SK-N-MC (cell line): Measurements from ENCODE around the gene ABCG4.

Source experiments
- DNase-seq: peaks from one replicate; pipeline ENCODE4 v3.0.0-alpha.2; 2011; ENCODE audit warnings: low read depth, low spot score
- H3K27ac ChIP-seq: fragments of 200-600 bp; sonication (generic); 2 replicates; pipeline ENCODE4 v1.5.1; 2016; ENCODE audit warnings: mixed run types
- H3K36me3 ChIP-seq: fragments of 200-600 bp; sonication (generic); 2 replicates; pipeline ENCODE4 v1.6.1; 2017; ENCODE audit warnings: antibody characterized with exemption, low read length, mixed read lengths; ENCODE audit not compliant: insufficient read depth
- H3K4me3 ChIP-seq: fragments of 200-600 bp; sonication (generic); 2 replicates; pipeline ENCODE4 v1.5.1; 2016
- H3K9ac ChIP-seq: fragments of 200-600 bp; sonication (generic); 2 replicates; pipeline ENCODE4 v1.8.0; 2017; ENCODE audit warnings: mixed run types, mixed read lengths; ENCODE audit not compliant: insufficient read length
- H3K9me3 ChIP-seq: fragments of 200-600 bp; sonication (generic); 2 replicates; pipeline ENCODE4 v1.6.1; 2017; ENCODE audit warnings: low read depth, mild to moderate bottlenecking, antibody characterized with exemption, low read length, moderate library complexity, mixed read lengths
- EZH2 ChIP-seq: fragments of 200-600 bp; sonication (generic); IDR thresholded peaks from one replicate; pipeline ENCODE4 v1.6.1; 2017; ENCODE audit warnings: antibody characterized with exemption
- FOXP2 ChIP-seq: optimal IDR thresholded peaks from 2 replicates; pipeline ENCODE3; 2011; ENCODE audit warnings: mild to moderate bottlenecking, moderate library complexity; ENCODE audit not compliant: insufficient read depth; ENCODE audit errors: extremely low read length, control extremely low read depth
- POLR2AphosphoS5 ChIP-seq: IDR thresholded peaks from 2 replicates; pipeline ENCODE4 v1.6.1; 2012; ENCODE audit warnings: mild to moderate bottlenecking, low read depth, low read length, borderline replicate concordance

The ABCG4 gene

DNA sequence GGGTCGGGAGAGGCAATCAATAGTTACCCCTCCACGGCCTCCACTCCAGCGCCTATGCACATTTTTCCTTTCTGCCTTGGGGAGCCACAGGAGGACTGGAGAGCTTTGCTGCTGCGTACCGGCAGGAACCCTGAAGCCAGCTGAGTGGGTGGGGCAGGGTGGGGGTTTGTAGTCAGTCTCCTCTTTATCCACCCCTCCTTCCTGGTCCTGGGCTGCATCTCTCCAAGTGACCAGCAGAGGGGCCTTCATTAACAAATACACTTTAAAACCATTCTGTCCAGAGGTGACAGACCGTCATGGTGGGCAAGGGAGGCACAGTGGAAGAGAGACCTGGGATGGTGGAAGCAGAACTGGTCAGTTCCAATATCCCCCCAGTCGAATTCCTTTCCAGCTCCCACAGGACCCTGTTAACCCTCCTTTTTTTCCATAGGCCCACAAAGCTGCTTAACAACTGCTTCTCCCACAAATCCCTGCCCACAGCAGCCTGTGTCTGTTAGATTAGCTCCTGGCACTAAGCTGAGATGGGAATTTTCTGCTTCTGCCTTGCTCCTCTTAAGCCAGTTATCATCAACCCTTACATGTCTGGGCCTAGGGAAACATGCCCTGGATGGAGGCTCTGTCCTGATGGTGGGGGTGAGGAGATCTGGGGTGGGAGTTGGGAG, 3.9 kb upstream of the ABCG4 start:
- Histone ChIP-seq H3K36me3 (no peaks in the 10 kb centered on the region), H3K27ac (no peak overlapping the region), H3K4me3 (no peak overlapping the region), H3K9ac (no peak overlapping the region), H3K9me3 (no peaks in the 10 kb centered on the region)
- TF ChIP-seq EZH2, result no peak
- no peak for TF ChIP-seq FOXP2
- TF ChIP-seq POLR2AphosphoS5, result no peak
- no peak for DNase-seq

GRCh38 chr11:119145551-119145950, 3.3 kb upstream of the ABCG4 start:
- Histone ChIP-seq H3K9ac (no peak overlapping the region), H3K27ac (no peak overlapping the region), H3K36me3 (no peaks in the 10 kb centered on the region), H3K9me3 (no peaks in the 10 kb centered on the region), H3K4me3 (no peak overlapping the region)
- DNase-seq, result no peak
- no peak for TF ChIP-seq EZH2
- no peak for TF ChIP-seq FOXP2
- no peak for TF ChIP-seq POLR2AphosphoS5

GRCh38 chr11:119147604-119148333, 1.1 kb upstream of the ABCG4 start:
- TF ChIP-seq EZH2 (no peak), FOXP2 (no peak), POLR2AphosphoS5 (no peak)
- H3K9ac ChIP-seq, result no peak overlapping the region
- no peak for DNase-seq
- no peaks in the 10 kb centered on the region for H3K9me3 ChIP-seq
- H3K36me3 ChIP-seq, result no peaks in the 10 kb centered on the region
- no peak overlapping the region for H3K27ac ChIP-seq
- H3K4me3 ChIP-seq, result no peak overlapping the region

- no peak for DNase-seq
- Histone ChIP-seq H3K9me3 (no peaks in the 10 kb centered on the region), H3K9ac (no peak overlapping the region), H3K4me3 (peak overlapping the region; percentile 79), H3K36me3 (no peaks in the 10 kb centered on the region), H3K27ac (no peak overlapping the region)
- TF ChIP-seq EZH2, result no peak
- TF ChIP-seq FOXP2, result no peak
- TF ChIP-seq POLR2AphosphoS5, result no peak
These were observed 183 bp upstream of the ABCG4 start for GRCh38 chr11:119148720-119149017.

DNA sequence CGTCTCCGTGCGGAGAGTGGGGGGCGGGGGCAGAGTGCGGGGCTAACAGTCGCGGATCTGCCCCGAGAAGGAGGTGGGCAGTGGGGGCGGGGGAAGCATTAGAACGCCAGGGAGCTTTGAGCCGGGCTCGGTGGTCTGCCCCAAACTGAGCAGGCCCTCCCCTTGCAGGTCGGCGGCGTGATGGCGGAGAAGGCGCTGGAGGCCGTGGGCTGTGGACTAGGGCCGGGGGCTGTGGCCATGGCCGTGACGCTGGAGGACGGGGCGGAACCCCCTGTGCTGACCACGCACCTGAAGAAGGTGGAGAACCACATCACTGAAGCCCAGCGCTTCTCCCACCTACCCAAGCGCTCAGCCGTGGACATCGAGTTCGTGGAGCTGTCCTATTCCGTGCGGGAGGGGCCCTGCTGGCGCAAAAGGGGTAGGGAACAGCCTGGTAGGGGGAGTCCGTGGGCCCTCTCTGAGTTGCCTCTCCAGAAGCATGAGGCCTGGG, 979 bp downstream of the ABCG4 start:
- Histone ChIP-seq H3K9ac (no peak overlapping the region), H3K27ac (no peak overlapping the region), H3K36me3 (no peaks in the 10 kb centered on the region), H3K9me3 (no peaks in the 10 kb centered on the region), H3K4me3 (peak overlapping the region; percentile 79)
- no peak for TF ChIP-seq FOXP2
- no peak for TF ChIP-seq POLR2AphosphoS5
- no peak for TF ChIP-seq EZH2
- DNase-seq, result no peak

GRCh38 chr11:119152043-119152442, 3.2 kb downstream of the ABCG4 start:
- H3K27ac ChIP-seq, result no peak overlapping the region
- H3K36me3 ChIP-seq, result no peaks in the 10 kb centered on the region
- no peak for TF ChIP-seq EZH2
- no peaks in the 10 kb centered on the region for H3K9me3 ChIP-seq
- H3K9ac ChIP-seq, result no peak overlapping the region
- no peak overlapping the region for H3K4me3 ChIP-seq
- DNase-seq, result no peak

DNA sequence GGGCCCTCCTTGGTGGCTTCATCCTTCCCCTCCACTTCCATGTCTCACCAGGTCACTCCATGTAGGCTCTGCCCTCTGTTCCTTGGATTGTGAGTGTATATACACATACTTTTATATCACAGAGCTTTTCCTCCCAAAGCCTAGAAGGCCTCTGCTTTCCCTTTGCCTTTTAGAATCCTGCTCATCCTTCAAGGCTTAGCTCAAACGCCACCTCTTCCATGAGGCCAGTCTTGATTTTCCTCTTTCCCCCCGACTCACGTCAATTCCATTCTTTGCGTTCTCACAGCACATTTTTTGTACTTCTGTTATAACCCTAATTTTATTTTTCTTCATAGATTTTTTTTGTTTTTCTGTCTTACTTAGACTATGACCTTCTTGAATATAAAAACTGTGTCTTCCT, 3.8 kb downstream of the ABCG4 start:
- H3K4me3 ChIP-seq, result no peak overlapping the region
- no peak overlapping the region for H3K9ac ChIP-seq
- H3K9me3 ChIP-seq, result no peaks in the 10 kb centered on the region
- no peak overlapping the region for H3K27ac ChIP-seq
- no peaks in the 10 kb centered on the region for H3K36me3 ChIP-seq
- TF ChIP-seq POLR2AphosphoS5, result no peak
- TF ChIP-seq EZH2, result no peak
- TF ChIP-seq FOXP2, result no peak
- DNase-seq, result no peak

GRCh38 chr11:119153049-119153818, 4.4 kb downstream of the ABCG4 start:
- Histone ChIP-seq H3K9ac (no peak overlapping the region), H3K27ac (no peak overlapping the region), H3K4me3 (no peak overlapping the region), H3K36me3 (no peaks in the 10 kb centered on the region), H3K9me3 (no peaks in the 10 kb centered on the region)
- DNase-seq, result no peak
- TF ChIP-seq EZH2 (no peak), POLR2AphosphoS5 (no peak), FOXP2 (no peak)

GRCh38 chr11:119154178-119154577, 5.3 kb downstream of the ABCG4 start:
- Histone ChIP-seq H3K27ac (no peak overlapping the region), H3K9me3 (no peaks in the 10 kb centered on the region), H3K9ac (no peak overlapping the region), H3K36me3 (no peaks in the 10 kb centered on the region), H3K4me3 (no peak overlapping the region)
- no peak for DNase-seq
- no peak for TF ChIP-seq EZH2
- no peak for TF ChIP-seq FOXP2
- no peak for TF ChIP-seq POLR2AphosphoS5
